Hepatic stellate cell (primary cell): ENCODE measurements around the gene OR6K3.
"Not testable (repeated sequence)": the region's sequence is repeated elsewhere in the genome, so short reads cannot be mapped to it uniquely, and the experiment has no call there.

Experiments used
- DNase-seq: peaks from one replicate; pipeline ENCODE4 v3.0.0; 2011; ENCODE audit warnings: low spot score

Gene OR6K3, protein sequence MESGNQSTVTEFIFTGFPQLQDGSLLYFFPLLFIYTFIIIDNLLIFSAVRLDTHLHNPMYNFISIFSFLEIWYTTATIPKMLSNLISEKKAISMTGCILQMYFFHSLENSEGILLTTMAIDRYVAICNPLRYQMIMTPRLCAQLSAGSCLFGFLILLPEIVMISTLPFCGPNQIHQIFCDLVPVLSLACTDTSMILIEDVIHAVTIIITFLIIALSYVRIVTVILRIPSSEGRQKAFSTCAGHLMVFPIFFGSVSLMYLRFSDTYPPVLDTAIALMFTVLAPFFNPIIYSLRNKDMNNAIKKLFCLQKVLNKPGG

DNA sequence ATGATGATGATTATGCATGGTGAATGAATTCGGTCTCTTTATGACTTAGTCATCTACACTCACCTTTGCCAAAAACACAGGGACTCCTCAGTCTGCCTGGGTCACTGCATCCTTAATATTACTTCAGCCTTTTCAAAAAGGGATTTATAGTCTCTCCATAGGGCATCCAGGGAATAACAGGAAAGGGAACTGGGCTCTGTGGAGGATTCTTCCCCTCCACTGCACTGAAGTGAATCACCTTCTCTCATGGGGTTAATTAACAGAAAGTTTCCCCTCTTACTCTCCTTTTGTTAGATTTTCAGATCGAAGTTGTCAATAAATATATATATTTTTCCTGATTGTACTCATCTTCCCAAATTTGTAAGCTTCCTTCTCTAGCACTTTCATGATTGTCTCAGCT lies at the start of gene OR6K3:
Gene OR6K3 (minus strand): TSS at position 101 of the 400 bp plus-strand sequence. CDS start 2,605 bp downstream, outside the sequence.
- DNase-seq: no peak

GRCh38 chr1:158754420-158754819 lies 33.9 kb upstream of the OR6K3 start, which contains the start of gene OR6K6:
TSS of gene OR6K6 (plus strand) at chr1:158754720. CDS start at chr1:158754888, 168 bp downstream.
- no peak for DNase-seq

DNA sequence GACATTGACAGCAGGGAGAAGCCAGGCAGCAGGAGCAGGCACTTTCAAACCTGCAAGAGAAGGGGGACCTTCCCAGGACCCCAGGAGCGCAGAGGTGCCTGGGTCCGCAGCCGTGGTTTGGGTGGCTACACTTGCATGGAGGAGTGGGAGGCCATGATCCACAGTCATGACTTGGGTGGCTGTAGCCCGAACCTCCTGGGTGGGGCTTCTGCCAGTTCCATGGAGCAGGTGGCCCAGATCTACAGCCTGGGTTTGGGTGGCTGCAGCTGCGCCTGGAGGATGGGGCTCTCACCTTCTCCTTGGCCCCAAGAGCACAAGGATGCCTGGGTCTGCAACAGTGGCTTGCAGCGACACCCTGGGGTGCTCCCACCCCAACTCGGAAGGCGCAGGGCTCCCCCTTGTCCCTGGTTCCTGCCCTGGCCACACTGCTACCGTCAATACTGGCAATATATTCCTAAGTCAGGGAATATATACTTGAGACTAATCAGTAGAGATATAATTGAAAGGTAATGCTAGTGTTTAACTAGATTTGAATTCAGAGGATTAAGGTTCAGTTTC lies 31.7 kb upstream of the OR6K3 start:
- DNase-seq: no peak

- DNase-seq: no peak
Measured at GRCh38 chr1:158735848-158736247, 15.3 kb upstream of the OR6K3 start.

GRCh38 chr1:158732524-158732923 lies 12.0 kb upstream of the OR6K3 start:
- no peak for DNase-seq

GRCh38 chr1:158731707-158732106 lies 11.2 kb upstream of the OR6K3 start:
- no peak for DNase-seq

- DNase-seq: no peak
Measured at GRCh38 chr1:158730453-158730852, 9.9 kb upstream of the OR6K3 start.

DNA sequence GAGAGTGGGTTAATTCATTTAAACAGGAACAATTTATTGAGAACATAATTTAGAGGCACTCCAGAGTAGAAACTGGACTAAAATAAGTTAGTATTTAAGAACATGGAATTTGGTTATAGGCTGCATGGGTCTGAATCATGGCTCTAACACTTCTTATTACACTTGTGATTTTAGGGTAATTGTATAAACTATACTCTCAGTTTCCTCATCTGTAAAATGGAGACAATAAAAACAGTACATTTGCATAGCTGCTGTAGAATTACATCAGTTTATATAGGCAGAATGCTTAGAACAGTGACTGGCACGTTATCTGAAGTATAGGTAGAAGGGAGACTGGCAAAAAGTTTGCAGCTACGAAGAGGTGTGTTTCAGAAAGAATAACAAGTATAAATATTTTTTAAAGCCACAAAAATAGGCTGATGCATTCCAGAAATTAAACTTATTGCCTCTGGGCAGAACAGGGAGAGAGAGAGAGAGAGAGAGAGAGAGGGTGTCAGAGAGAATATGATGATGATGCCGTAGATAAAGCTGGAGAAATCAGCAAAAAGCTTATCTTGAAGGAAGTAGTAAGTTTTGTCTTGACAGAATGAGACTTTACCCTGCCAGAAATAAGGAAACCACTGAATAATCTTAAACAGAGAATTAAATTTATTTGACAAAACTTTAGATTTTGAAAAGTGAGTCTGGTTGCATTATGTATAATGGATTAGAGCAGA lies 8.1 kb upstream of the OR6K3 start:
- DNase-seq: no peak

DNA sequence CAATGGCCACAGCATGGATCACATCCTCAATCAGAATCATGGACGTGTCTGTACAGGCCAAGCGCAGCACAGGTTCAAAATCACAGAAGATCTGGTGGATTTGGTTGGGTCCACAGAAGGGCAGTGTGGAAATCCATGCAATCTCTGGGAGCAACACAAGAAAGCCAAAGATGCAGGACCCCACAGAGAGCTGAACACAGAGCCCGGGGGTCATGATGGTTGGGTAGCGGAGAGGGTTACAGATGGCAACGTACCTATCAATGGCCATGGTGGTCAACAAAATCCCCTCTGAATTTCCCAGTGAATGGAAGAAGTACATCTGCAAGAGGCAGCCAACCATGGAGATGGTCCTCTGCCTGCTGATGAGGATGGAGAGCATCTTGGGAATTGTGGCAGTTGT lies 3.9 kb upstream of the OR6K3 start:
- DNase-seq: no peak

DNA sequence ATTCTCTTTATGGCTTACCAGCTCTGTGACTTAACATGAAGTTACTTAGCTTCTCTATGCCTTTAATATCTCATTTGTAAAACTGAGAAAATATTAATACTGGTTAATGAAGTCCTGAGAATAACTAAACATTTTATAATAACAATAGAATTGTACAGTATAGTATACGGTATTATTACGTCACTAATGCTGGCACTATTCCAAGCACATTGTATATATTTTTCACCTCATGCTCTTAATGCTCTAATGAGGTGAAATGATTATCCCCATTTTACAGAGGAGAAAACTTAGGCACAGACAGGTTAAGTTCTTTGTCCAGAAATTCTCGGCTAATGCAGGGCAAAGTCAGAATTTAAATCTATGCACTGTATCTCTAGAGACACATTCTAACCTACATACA lies 856 bp downstream of the OR6K3 start:
- DNase-seq: no peak

GRCh38 chr1:158717344-158717743 lies 3.2 kb downstream of the OR6K3 start:
- no peak for DNase-seq

DNA sequence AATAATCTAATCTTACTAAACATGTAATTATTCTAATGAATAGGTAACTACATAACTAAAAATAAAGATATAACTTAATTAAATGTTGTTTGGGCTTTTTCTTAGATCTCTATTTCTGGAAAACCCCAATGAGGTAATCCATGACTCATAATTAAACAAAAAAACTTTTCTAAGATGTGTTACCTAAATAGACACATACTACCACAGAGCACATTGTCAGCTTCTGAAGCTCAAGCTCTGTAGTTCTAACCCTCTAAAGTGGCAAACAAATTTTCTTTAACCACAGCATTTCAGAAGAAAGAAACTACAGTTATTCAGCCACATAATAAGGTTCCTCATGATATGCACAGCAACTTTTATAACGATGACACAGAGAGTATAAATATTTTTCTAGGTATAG lies 4.2 kb downstream of the OR6K3 start:
- DNase-seq: no peak

- DNase-seq: no peak
Measured at GRCh38 chr1:158714754-158715153, 5.8 kb downstream of the OR6K3 start.

DNA sequence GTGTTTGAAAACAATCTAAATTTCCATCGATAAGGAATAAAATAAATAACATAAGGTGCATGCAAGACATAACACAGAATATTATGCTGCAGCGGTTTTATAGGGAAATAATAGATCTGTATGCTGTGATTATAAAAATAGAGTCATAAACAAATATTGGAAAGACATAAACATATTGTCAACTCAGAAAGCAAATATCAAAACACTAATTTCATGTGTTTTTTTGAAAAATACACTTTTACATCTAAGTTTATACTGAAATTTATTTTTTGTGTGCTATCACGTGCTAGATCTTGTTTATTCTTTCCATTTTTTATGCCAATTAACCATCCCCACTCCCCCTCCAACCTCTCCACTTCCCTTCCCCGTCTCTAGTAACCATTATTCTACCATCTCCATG lies 9.4 kb downstream of the OR6K3 start:
- no peak for DNase-seq

DNA sequence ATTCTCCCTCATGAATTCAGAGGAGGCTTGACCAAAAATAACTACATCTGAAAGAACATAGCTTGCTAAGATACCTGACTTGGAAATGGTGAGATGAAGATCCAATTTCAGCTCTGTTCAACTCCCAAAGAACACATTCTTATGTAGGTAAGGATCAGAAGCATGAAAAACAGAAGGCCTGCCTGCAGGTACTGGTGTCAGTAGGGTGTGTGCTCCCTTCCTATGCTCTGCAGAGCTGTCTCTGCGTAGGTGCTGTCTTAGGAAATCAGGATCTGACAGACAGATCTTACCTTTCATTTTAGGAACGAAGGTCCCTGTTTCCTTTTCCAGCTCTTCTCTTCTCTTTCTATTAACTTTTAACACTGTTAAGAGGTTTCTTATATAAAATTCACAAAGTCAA lies 14.4 kb downstream of the OR6K3 start:
- DNase-seq: no peak

- DNase-seq: no peak
Measured at GRCh38 chr1:158700552-158700951, 20.0 kb downstream of the OR6K3 start, which contains the start of gene OR6K2. TSS of gene OR6K2 (minus strand) at chr1:158700652. CDS start at chr1:158700652, 0 bp downstream.

GRCh38 chr1:158694596-158694995 lies 25.9 kb downstream of the OR6K3 start:
- DNase-seq: no peak

DNA sequence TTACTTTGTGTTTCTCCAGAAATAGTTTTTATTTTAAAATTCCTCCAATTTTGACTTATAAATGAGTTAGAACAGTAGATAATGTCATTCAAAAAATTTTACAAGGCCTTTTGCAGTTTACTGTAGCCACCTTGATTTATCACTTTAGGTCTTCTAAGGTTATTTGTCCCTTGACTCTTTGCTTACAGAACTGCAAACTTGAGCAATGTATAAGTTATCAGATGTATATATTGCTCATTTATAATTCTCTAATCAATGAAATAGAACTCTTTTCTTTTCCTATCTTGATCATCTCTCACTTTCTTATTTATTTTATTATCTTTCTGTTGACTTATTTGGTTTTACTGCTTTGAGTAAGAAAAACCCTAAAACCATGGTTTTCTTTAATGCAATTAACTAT lies 28.2 kb downstream of the OR6K3 start:
- DNase-seq: no peak

GRCh38 chr1:158691907-158692306 lies 28.6 kb downstream of the OR6K3 start:
- no peak for DNase-seq

GRCh38 chr1:158691149-158691548 lies 29.4 kb downstream of the OR6K3 start:
- not testable (repeated sequence) for DNase-seq

DNA sequence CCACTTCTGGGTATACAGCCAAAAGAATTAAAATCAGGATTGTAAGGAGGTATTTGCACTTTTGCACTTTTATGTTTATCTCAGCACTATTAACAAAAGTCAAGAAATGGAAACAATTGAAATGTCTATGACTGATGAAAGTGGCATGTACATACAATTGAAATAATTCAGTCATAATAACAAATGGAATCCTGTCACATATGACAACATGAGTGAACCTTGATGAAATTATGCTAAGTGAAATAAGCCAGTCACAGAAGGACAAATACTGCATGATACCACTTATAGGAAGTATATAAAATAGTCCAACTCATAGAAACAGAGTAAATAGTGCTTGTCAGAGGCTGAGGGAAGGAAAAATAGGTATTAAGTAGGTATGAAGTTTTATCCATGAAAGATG lies 30.6 kb downstream of the OR6K3 start:
- DNase-seq: no peak

- no peak for DNase-seq
Measured at GRCh38 chr1:158689110-158689509, 31.4 kb downstream of the OR6K3 start.

DNA sequence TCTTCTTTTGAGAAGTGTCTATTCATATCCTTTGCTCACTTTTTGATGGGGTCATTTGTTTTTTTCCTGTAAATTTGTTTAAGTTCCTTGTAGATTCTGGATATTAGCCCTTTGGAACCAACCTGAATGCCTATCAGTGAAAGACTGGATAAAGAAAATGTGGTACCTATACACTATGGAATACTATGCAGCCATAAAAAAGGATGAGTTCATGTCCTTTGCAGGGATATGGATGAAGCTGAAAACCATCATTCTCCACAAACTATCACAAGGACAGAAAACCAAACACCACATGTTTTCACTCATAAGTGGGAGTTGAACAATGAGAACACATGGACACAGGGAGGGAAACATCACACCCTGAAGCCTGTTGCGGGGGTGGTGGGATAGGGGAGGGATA lies 32.2 kb downstream of the OR6K3 start:
- not testable (repeated sequence) for DNase-seq
